Stimulated activated CD4-positive, alpha-beta T cell treated with anti-CD3 and anti-CD28 coated beads, Interleukin-1b, Interleukin-23, amount 100 ng/mL, for 48 hours (primary cell): ENCODE measurements around the gene ZSCAN30.
"Not testable (repeated sequence)": the region's sequence is repeated elsewhere in the genome, so short reads cannot be mapped to it uniquely, and the experiment has no call there.

Source experiments
- DNase-seq: peaks from one replicate; pipeline ENCODE4 v3.0.0-alpha.2; 2020

The ZSCAN30 gene

DNA sequence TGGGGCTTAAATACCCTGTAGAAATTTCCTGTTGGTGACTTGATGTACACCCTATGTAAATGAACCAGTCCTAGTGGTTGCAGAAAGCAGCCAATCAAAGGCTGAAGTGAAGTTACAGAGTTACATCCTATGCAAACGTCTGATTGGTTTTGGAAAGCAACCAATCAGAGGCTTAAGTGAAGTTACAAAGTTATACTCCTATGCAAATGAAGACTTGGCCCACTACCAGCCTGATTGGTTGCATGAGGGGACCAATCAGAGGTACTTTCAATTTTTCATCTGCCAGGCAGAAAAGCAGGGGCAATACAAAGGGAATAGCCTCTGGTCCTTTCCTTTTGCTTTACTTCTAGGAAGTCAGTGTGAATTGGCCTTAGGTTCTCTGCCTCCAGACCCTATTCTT lies 62.8 kb downstream of the ZSCAN30 start:
- no peak for DNase-seq

DNA sequence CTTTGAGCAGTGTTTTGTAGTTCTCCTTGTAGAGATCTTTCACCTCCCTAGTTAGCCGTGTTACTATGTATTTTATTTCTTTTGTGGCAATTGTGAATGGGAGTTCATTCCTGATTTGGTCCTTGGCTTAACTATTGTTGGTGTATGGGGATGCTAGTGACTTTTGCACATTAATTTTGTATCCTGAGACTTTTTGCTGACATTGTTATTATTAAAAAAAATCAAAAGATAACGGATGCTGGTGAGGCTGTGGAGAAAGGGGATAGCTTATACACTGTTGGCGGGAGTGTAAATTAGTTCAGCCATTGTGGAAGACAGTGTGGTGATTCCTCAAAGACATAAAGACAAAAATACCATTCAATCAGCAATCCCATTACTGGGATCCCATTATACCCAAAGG lies 66.2 kb downstream of the ZSCAN30 start:
- DNase-seq = no peak

DNA sequence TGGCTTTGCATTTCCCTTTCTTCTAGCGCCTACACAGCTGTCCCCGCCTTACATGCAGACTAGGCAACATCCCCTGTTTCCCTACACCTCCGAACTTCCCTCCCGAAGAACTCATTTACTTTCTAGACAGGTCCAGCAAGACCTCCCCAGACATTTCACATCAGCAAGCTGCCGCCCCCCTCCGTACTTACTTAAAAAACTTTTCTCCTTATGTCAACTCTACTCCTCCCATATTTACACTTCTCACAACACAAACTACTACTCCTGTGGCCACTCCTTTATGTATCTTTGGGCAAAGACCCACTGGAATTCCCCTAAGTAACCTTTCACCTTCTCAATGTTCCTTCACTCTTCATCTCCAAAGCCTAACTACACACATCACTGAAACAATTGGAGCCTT lies 69.6 kb downstream of the ZSCAN30 start:
- no peak for DNase-seq

DNA sequence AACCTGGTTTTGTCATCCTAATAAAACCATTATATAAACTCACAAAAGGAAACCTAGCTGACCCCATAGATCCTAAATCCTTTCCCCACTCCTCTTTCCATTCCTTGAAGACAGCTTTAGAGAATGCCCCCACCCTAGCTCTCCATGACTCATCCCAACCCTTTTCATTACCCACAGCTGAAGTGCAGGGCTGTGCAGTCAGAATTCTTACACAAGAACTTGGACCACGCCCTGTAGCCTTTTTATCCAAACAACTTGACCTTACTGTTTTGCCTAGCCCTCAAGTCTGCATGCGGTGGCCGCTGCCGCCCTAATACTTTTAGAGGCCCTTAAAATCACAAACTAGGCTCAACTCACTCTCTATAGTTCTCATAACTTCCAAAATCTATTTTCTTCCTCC lies 70.7 kb downstream of the ZSCAN30 start:
- DNase-seq = not testable (repeated sequence)

DNA sequence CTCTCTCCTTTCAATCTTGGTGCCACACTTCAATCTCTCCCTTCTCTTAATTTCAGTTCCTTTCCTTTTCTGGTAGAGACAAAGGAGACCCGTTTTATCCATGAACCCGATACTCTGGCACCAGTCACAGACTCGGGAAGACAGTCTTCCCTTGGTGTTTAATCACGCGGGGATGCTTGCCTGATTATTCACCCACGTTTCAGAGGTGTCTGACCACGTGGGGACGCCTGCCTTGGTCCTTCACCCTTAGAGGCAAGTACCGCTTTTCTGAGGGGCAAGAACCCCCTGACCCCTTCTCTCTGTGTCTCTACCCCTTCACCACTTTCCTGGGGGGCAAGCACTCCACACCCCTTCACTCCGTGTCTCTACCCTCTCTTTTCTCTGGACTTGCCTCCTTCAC lies 73.4 kb downstream of the ZSCAN30 start:
- DNase-seq = not testable (repeated sequence)

DNA sequence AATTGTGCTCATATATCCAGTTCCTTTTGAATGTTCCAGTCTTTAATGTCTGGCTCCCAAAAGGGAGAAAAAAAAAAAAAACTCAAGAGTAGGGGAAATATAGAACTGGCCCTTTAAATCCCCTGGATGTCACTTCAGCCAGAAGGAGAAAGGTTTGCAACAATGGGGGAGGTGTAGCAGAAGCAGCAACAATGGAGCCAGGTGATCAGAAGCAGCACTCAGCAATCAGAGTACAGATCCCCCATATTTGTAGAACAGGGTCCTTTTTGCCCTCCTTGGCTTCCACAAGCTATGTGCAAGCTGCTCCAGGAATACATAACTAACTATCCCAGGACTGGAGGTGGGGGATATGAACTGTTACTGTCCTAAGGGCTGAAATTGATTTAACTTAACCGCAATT lies 75.0 kb downstream of the ZSCAN30 start:
- DNase-seq = no peak

DNA sequence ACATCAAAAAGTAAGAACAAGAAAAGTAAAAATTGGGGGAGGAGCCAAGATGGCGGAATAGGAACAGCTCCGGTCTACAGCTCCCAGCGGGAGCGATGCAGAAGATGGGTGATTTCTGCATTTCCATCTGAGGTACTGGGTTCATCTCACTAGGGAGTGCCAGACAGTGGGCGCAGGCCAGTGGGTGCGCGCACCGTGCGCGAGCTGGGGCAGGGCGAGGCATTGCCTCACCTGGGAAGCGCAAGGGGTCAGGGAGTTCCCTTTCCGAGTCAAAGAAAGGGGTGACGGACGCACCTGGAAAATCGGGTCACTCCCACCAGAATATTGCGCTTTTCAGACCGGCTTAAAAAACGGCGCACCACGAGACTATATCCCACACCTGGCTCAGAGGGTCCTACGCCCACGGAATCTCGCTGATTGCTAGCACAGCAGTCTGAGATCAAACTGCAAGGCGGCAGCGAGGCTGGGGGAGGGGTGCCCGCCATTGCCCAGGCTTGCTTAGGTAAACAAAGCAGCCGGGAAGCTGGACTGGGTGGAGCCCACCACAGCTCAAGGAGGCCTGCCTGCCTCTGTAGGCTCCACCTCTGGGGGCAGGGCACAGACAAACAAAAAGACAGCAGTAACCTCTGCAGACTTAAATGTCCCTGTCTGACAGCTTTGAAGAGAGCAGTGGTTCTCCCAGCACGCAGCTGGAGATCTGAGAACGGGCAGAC lies 84.1 kb downstream of the ZSCAN30 start:
- not testable (repeated sequence) for DNase-seq

DNA sequence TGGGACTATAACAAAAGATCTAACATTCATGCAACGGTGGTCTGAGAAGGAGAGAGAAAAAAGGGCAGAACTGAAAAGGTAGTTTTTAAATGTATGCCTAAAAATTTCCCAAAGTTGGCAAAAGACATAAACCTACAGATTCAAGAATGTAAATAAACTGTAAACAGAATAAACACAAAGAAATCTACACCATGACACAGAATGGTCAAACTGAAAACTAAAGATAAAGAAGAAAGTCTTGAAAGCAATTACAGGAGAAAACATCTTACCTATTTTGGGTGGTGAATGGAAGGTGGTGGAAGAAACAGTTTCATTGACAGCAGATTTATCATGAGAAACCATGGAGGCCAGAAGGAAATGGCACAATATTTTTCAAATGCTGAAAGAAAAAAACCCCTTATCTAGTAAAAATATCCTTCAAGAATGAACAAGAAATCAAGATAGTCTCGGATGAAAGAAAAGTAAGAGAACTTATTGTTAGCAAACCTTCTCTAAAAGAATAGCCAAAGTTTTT lies 84.8 kb downstream of the ZSCAN30 start:
- no peak for DNase-seq

DNA sequence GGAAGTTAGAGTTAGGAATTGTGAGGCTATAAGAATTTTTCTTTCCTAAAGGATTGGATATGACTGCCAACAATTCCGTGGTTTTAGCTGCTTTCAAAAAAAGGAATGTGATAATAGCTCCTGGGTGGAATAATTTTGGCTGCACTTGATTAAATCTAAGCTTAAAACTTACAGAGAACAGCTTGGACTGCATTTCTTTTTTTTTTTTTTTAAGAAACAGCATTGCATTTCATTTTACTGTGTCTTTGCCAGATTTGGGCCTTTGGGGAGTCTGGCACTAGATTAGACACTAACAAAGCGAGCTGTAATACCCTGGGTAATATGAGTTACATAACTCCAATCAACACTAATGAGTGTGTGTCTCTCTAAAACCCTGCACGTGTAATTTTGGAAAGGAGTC lies 87.0 kb downstream of the ZSCAN30 start:
- no peak for DNase-seq

DNA sequence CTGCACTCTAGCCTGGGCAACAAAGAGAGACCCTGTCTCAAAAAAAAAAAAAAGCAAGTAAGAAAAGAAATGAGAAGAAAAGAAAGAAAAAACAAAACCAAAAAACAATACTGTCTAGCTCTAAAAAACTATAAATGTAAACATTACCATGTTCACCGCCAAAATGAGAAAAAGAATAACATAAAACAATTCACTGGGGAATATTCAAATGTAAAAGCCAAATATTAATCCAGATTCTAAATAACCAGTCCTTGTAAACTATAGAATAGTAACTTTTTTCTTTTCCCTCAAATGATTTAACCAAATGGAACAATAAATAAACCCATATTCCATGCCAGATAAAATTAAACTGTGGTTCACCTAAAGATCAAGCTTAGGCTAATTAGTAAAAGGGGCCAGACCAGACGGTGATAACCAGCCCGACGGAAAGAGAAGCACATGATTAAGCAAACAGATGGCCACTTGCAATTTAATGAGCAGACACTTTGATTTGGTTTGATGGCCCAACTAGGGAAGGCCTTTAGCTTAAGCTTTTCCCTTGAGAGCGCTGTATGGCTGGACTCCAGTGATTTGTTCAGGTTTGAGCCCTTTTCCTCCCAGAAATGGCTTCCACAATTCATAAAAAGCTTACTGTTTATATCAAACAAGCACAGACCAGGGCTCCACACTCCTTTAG lies 88.6 kb downstream of the ZSCAN30 start:
- DNase-seq = no peak
